Pancreas (tissue), 10 donors: ENCODE measurements around the gene ATP2C2. TPM values are rescaled to one million over a fixed set of nuclear protein-coding genes. Genes with fewer than 3 reads are reported as not detected.
A peak's percentile ranks its signal among the peaks of the same experiment; 100 is the strongest.

ENCODE experiments used
- ATAC-seq, 4 donors: fragments of 200-7000 bp; cut with Tn5 transposase; one replicate each; pipeline versions ENCODE4 v1.8.0 to v1.9.1; 2020; ENCODE audit warnings: mild to moderate bottlenecking in 4 of 4, moderate library complexity in 4 of 4
- DNase-seq, 6 donors: peaks; one replicate each; pipeline ENCODE4 v3.0.0-alpha.2; 2020
- FAIRE-seq: peaks from 2 replicates; lab custom pipeline; 2012; peaks lifted over from hg19 to GRCh38; lab: Jason Lieb, UNC
- H3K27ac ChIP-seq, 4 donors: fragments of 200-600 bp; sonication (generic); 1 replicate in 3 of 4; 2 replicates in 1 of 4; pipeline versions ENCODE4 v1.5.0 to v1.8.0; 2020
- H3K27me3 ChIP-seq, 4 donors: fragments of 200-600 bp; one replicate each; pipeline ENCODE4 v1.8.0; 2021
- H3K36me3 ChIP-seq, 3 donors: fragments of 200-600 bp; sonication (generic) in 1 of 3; one replicate each; pipeline versions ENCODE4 v1.5.0 to v1.8.0; 2020 to 2021
- H3K4me1 ChIP-seq, 3 donors: fragments of 200-600 bp; one replicate each; pipeline ENCODE4 v1.8.0; 2021
- H3K4me3 ChIP-seq, 4 donors: fragments of 200-600 bp; sonication (generic) in 2 of 4; one replicate each; pipeline versions ENCODE4 v1.5.0 to v1.8.0; 2020 to 2021
- H3K9me3 ChIP-seq, 4 donors: fragments of 200-600 bp; one replicate each; pipeline ENCODE4 v1.8.0; 2021
- WGBS, 2 donors: extraction: QIAGEN DNeasy Blood & Tissue Kit; methylation state at CpG; one replicate each; pipeline ENCODE4 v1.1.7; 2013; 5-methylcytosine and 5-hydroxymethylcytosine counted together
- intact Hi-C, 3 donors: fragments of 100-400 bp; cut with DNase I; formaldehyde crosslinking; loops; one replicate each; pipeline versions ENCODE4 v1.11.1 to v1.14.2; 2022
- polyA plus RNA-seq, 2 donors: library from polyadenylated mRNA; stranded (reverse); fragments of 200-250 nt; gene quantifications; one replicate each; pipeline ENCODE4 v1.2.3, GENCODE V29; 2013
- total RNA-seq, 6 donors: library from RNA; stranded (reverse); fragmentation: NEBNext Ultra II Directional in 4 of 6; extraction: Animal tissue kit (Norgen Biotek cat#: 25700) in 4 of 6; gene quantifications; one replicate each; pipeline versions ENCODE4 v1.2.1 to v1.2.4, GENCODE V29; 2021 to 2023
- TF ChIP-seq, protein P1 (sequence below), 4 donors: fragments of 200-600 bp; sonication (generic) in 3 of 4; IDR thresholded peaks; one replicate each; pipeline versions ENCODE4 v1.5.0 to v1.8.0; 2021; ENCODE audit warnings: antibody characterized with exemption in 4 of 4
- donor health status: healthy with polysubstance abuse.
- donor health status: DM: no; HTN: no; CAD: no; lungs with moderate emphysema.
- donor health status: DM: no; HTN: no; CAD: no.
- donor health status: control.
- donor health status: control.
- donor health status: Bipolar disorder and iron deficiency.
- donor health status: DM: yes; HTN: yes; CAD: no.
- donor health status: DM: no; HTN: no; CAD: no.
- donor health status: DM: no; HTN: no; CAD: no.
- donor health status: DM: yes; HTN: yes; CAD: no.

The ATP2C2 gene
- total and polyA plus RNA-seq, 8 donors: 0.47 to 6.3 (median 2.2) TPM

DNA sequence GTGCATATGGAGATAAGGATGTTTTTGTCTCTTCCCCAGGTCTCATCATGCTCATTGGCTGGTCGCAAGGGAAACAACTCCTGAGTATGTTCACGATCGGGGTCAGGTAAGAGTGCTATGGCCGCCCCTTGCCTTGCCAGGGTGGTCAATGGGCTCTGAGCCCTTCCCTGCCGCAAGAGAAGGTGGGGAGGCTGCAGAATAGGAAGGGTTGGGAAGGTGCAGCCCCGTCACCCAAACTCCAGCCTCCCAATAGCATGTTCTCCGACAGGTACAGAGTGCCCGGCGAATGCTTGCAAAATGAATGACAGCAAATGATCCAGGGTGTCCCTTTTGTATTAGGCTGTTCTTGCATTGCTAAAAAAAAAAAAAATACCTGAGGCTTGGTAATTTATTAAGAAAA lies 57.4 kb downstream of the ATP2C2 start:
- DNase-seq (no peak), ATAC-seq (no peak), FAIRE-seq (no peak)
- no peak overlapping the region for H3K27ac ChIP-seq
- H3K36me3 ChIP-seq: no peaks in the 10 kb centered on the region
- H3K27me3 ChIP-seq: no peaks in the 10 kb centered on the region
- no peak overlapping the region for H3K4me3 ChIP-seq
- 87 to 90% methylated on average over 9 of the region's 9 CpGs for WGBS, 2 donors
- TF ChIP-seq, protein P1, sequence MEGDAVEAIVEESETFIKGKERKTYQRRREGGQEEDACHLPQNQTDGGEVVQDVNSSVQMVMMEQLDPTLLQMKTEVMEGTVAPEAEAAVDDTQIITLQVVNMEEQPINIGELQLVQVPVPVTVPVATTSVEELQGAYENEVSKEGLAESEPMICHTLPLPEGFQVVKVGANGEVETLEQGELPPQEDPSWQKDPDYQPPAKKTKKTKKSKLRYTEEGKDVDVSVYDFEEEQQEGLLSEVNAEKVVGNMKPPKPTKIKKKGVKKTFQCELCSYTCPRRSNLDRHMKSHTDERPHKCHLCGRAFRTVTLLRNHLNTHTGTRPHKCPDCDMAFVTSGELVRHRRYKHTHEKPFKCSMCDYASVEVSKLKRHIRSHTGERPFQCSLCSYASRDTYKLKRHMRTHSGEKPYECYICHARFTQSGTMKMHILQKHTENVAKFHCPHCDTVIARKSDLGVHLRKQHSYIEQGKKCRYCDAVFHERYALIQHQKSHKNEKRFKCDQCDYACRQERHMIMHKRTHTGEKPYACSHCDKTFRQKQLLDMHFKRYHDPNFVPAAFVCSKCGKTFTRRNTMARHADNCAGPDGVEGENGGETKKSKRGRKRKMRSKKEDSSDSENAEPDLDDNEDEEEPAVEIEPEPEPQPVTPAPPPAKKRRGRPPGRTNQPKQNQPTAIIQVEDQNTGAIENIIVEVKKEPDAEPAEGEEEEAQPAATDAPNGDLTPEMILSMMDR (IDR thresholded peaks at IDR 0.05): no peak
- H3K9me3 ChIP-seq: no peaks in the 10 kb centered on the region
- intact Hi-C loops: no loop called here
- no peaks in the 10 kb centered on the region for H3K4me1 ChIP-seq

DNA sequence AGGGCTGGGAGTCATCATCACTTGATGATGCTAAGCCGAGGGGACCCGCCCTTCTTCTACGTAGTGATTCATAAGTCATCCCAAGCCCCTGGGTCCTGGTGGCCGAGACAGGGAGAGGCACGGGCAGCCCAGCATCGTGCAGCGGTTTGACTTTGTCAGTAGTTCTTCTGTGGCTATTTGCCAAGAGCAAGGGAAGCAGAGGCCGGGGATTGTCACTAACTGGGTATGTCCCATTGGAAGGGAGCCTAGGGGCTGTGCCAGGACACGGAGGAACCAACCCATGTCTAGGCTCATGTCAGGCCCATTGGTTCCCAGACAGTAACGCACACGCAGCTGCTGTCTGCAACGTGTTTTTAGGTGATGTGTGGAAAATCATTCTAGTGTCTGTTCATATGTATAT lies 58.5 kb downstream of the ATP2C2 start:
- WGBS, 2 donors: 78 to 88% methylated on average over 12 of the region's 12 CpGs
- Histone ChIP-seq H3K27me3 (no peaks in the 10 kb centered on the region), H3K36me3 (no peaks in the 10 kb centered on the region), H3K4me3 (no peak overlapping the region), H3K4me1 (no peaks in the 10 kb centered on the region), H3K27ac (no peak overlapping the region), H3K9me3 (no peaks in the 10 kb centered on the region)
- TF ChIP-seq, protein P1 (IDR thresholded peaks at IDR 0.05): no peak
- ATAC-seq: no peak
- no peak for DNase-seq
- no peak for FAIRE-seq
- intact Hi-C loops: no loop called here

- H3K9me3 ChIP-seq: no peaks in the 10 kb centered on the region
- no peaks in the 10 kb centered on the region for H3K4me1 ChIP-seq
- DNase-seq: no peak
- FAIRE-seq: no peak
- 69 to 77% methylated on average over 8 of the region's 8 CpGs for WGBS, 2 donors
- no peaks in the 10 kb centered on the region for H3K36me3 ChIP-seq
- intact Hi-C loops: no loop called here
- ATAC-seq: no peak
- H3K27ac ChIP-seq: no peak overlapping the region
- H3K4me3 ChIP-seq: no peak overlapping the region
- no peaks in the 10 kb centered on the region for H3K27me3 ChIP-seq
- TF ChIP-seq, protein P1 (IDR thresholded peaks at IDR 0.05): no peak
Observed at GRCh38 chr16:84427553-84427952, 59.2 kb downstream of the ATP2C2 start.

GRCh38 chr16:84430860-84431259 lies 62.5 kb downstream of the ATP2C2 start:
- 38 to 51% methylated on average over 4 of the region's 4 CpGs for WGBS, 2 donors
- ATAC-seq (no peak), DNase-seq (no peak), FAIRE-seq (no peak)
- Histone ChIP-seq H3K9me3 (no peaks in the 10 kb centered on the region), H3K4me3 (no peak overlapping the region), H3K36me3 (no peaks in the 10 kb centered on the region), H3K27me3 (no peaks in the 10 kb centered on the region), H3K4me1 (no peaks in the 10 kb centered on the region), H3K27ac (no peak overlapping the region)
- intact Hi-C loops: no loop called here
- TF ChIP-seq, protein P1 (IDR thresholded peaks at IDR 0.05): no peak

- TF ChIP-seq, protein P1 (IDR thresholded peaks at IDR 0.05): no peak
- ATAC-seq (no peak), FAIRE-seq (peak; percentile 49), DNase-seq (no peak)
- Histone ChIP-seq H3K36me3 (no peaks in the 10 kb centered on the region), H3K27me3 (no peaks in the 10 kb centered on the region), H3K4me1 (no peaks in the 10 kb centered on the region), H3K27ac (no peak overlapping the region), H3K9me3 (no peaks in the 10 kb centered on the region), H3K4me3 (no peak overlapping the region)
- intact Hi-C loops: no loop called here
- WGBS, 2 donors: 40 to 41% methylated on average over 5 of the region's 5 CpGs
Observed at GRCh38 chr16:84434800-84435199, 66.5 kb downstream of the ATP2C2 start.
